ENCODE results near the gene PFAS.

The PFAS gene

GRCh38 chr17:8312726-8313600 lies 63.9 kb downstream of the PFAS start:
- H3K9ac ChIP-seq (ENCODE audit: low read depth, low read length) = no peak overlapping the region

DNA sequence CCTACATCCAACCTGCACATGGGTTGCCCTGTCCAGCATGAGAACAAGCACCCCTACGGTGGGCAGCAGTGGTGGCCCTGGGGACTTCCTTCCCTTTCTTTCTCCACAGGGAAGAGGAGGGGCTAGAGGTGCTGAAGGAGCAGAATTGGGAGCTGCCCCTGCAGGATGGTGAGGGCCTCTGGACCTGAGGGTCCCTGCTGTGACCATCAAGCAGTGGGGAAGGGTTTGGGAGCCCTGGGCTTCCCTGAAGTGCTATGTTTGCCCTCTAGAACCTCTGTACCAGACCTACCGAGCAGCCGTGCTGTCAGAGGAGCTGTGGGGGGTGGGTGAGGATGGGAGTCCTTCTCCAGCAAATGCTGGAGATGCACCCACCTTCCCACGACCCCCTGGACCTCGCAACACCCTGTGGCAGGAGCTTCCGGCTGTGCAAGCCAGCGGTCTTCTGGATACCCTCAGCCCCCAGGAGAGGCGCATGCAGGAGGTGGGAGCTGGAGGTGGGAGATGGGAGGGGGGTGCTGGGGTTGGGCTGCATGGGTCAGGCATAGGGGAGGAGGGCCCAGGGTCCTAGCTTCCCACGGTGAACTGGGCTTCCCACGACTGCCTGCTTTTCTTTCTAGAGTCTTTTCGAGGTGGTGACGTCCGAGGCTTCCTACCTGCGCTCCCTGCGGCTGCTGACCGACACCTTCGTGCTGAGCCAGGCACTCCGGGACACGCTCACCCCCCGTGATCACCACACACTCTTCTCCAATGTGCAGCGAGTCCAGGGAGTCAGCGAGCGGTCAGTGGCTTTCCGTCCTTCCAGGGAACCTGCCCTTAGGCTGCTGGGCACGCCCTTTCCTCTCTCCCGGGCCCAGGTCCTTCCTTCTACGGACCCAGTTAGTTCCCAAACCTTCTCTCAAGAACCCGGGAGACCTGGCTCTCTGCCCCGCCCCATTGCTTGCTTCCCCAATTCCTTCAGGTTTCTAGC lies 66.0 kb downstream of the PFAS start:
- Histone ChIP-seq H3K4me1 (ENCODE audit: control insufficient read depth, insufficient read depth, low read length) (peaks cover 5% of the 10 kb centered on the region; the same call in 1 of the 2 replicates), H3K9ac (ENCODE audit: low read depth, low read length) (no peak overlapping the region), H3K27ac (ENCODE audit: low read depth, low read length) (no peak overlapping the region), H3K9me3 (ENCODE audit: control insufficient read depth, insufficient read depth, low read length) (no peaks in the 10 kb centered on the region), H3K36me3 (ENCODE audit: control insufficient read depth, insufficient read depth, low read length) (no peaks in the 10 kb centered on the region), H3K4me3 (ENCODE audit: low read depth, low read length) (peak overlapping the region; percentile 81), H3K27me3 (ENCODE audit: control insufficient read depth, insufficient read depth, low read length) (peaks cover 30% of the 10 kb centered on the region)

More at GRCh38 chr17:8312726-8313600, 63.9 kb downstream of the PFAS start:
- Histone ChIP-seq H3K4me1 (ENCODE audit: control insufficient read depth, insufficient read depth, low read length) (peaks cover 5% of the 10 kb centered on the region; the same call in 1 of the 2 replicates), H3K36me3 (ENCODE audit: control insufficient read depth, insufficient read depth, low read length) (no peaks in the 10 kb centered on the region), H3K9me3 (ENCODE audit: control insufficient read depth, insufficient read depth, low read length) (no peaks in the 10 kb centered on the region), H3K27me3 (ENCODE audit: control insufficient read depth, insufficient read depth, low read length) (peaks cover 30% of the 10 kb centered on the region), H3K27ac (ENCODE audit: low read depth, low read length) (no peak overlapping the region), H3K4me3 (ENCODE audit: low read depth, low read length) (no peak overlapping the region)

GRCh38 chr17:8315764-8316217 lies 66.7 kb downstream of the PFAS start:
- Histone ChIP-seq H3K27me3 (ENCODE audit: control insufficient read depth, insufficient read depth, low read length) (peaks cover 30% of the 10 kb centered on the region), H3K4me3 (ENCODE audit: low read depth, low read length) (peak overlapping the region; percentile 81), H3K36me3 (ENCODE audit: control insufficient read depth, insufficient read depth, low read length) (no peaks in the 10 kb centered on the region), H3K27ac (ENCODE audit: low read depth, low read length) (no peak overlapping the region), H3K9ac (ENCODE audit: low read depth, low read length) (no peak overlapping the region), H3K4me1 (ENCODE audit: control insufficient read depth, insufficient read depth, low read length) (peaks cover 5% of the 10 kb centered on the region; the same call in 1 of the 2 replicates), H3K9me3 (ENCODE audit: control insufficient read depth, insufficient read depth, low read length) (no peaks in the 10 kb centered on the region)

GRCh38 chr17:8318010-8318935 lies 69.2 kb downstream of the PFAS start:
- H3K9me3 ChIP-seq (ENCODE audit: control insufficient read depth, insufficient read depth, low read length) = no peaks in the 10 kb centered on the region
- H3K27ac ChIP-seq (ENCODE audit: low read depth, low read length) = no peak overlapping the region
- no peak overlapping the region for H3K4me3 ChIP-seq (ENCODE audit: low read depth, low read length)
- H3K36me3 ChIP-seq (ENCODE audit: control insufficient read depth, insufficient read depth, low read length) = no peaks in the 10 kb centered on the region
- no peak overlapping the region for H3K9ac ChIP-seq (ENCODE audit: low read depth, low read length)
- peaks cover 30% of the 10 kb centered on the region for H3K27me3 ChIP-seq (ENCODE audit: control insufficient read depth, insufficient read depth, low read length)
- peaks cover 5% of the 10 kb centered on the region; the same call in 1 of the 2 replicates for H3K4me1 ChIP-seq (ENCODE audit: control insufficient read depth, insufficient read depth, low read length)

All from HUES48 (cell line).